HEK293 (cell line): Measurements from ENCODE around the gene ARHGEF28.

Experiments
- GFI1B ChIP-seq: fragments of 450-650 bp; formaldehyde crosslinking; IDR thresholded peaks from 2 replicates; pipeline ENCODE4 v1.5.1; 2016; ENCODE audit warnings: missing biosample characterization, missing genetic modification characterization
- HIC1 ChIP-seq: fragments of 450-650 bp; formaldehyde crosslinking; IDR thresholded peaks from 2 replicates; pipeline ENCODE4 v1.5.1; 2016; ENCODE audit warnings: missing biosample characterization, missing genetic modification characterization
- KLF17 ChIP-seq: fragments of 450-650 bp; formaldehyde crosslinking; IDR thresholded peaks from 2 replicates; pipeline ENCODE4 v1.5.1; 2016; ENCODE audit warnings: missing biosample characterization, missing genetic modification characterization
- KLF8 ChIP-seq: fragments of 450-650 bp; formaldehyde crosslinking; IDR thresholded peaks from 2 replicates; pipeline ENCODE4 v1.5.1; 2016; ENCODE audit warnings: missing biosample characterization, missing genetic modification characterization
- PRDM10 ChIP-seq: fragments of 450-650 bp; formaldehyde crosslinking; IDR thresholded peaks from 2 replicates; pipeline ENCODE4 v1.5.1; 2016; ENCODE audit warnings: missing biosample characterization, missing genetic modification characterization
- TRIM28 ChIP-seq: IDR thresholded peaks from 2 replicates; pipeline ENCODE4 v1.6.1; 2011; ENCODE audit warnings: low read length, control low read depth, borderline replicate concordance
- WT1 ChIP-seq: fragments of 450-650 bp; formaldehyde crosslinking; IDR thresholded peaks from 2 replicates; pipeline ENCODE4 v1.5.1; 2016; ENCODE audit warnings: missing biosample characterization, missing genetic modification characterization
- ZBTB11 ChIP-seq: fragments of 450-650 bp; formaldehyde crosslinking; conservative IDR thresholded peaks from 2 replicates; pipeline ENCODE4 v1.5.1; 2016; ENCODE audit warnings: low read depth, missing biosample characterization, missing genetic modification characterization
- ZBTB6 ChIP-seq: fragments of 450-650 bp; formaldehyde crosslinking; IDR thresholded peaks from 2 replicates; pipeline ENCODE4 v1.5.1; 2017; ENCODE audit warnings: missing biosample characterization, missing genetic modification characterization
- ZEB2 ChIP-seq: fragments of 450-650 bp; formaldehyde crosslinking; IDR thresholded peaks from 2 replicates; pipeline ENCODE4 v1.5.1; 2016; ENCODE audit warnings: missing biosample characterization, missing genetic modification characterization
- ZNF202 ChIP-seq: fragments of 450-650 bp; formaldehyde crosslinking; IDR thresholded peaks from 2 replicates; pipeline ENCODE4 v1.5.1; 2016; ENCODE audit warnings: missing biosample characterization, missing genetic modification characterization, borderline replicate concordance
- ZNF221 ChIP-seq: fragments of 450-650 bp; formaldehyde crosslinking; IDR thresholded peaks from 2 replicates; pipeline ENCODE4 v1.5.1; 2017; ENCODE audit warnings: missing biosample characterization, missing genetic modification characterization, borderline replicate concordance
- ZNF274 ChIP-seq, 2 experiments: fragments of 200-500 bp in 1 of 2; fragments of 450-650 bp in 1 of 2; sonication (Bioruptor generic) in 1 of 2; formaldehyde crosslinking in 1 of 2; IDR thresholded peaks; 2 replicates each; pipeline versions ENCODE4 v1.5.1 to v1.6.1; 2014 to 2016; ENCODE audit warnings: borderline replicate concordance in 1 of 2, inconsistent platforms in 1 of 2, low read length in 1 of 2, missing biosample characterization in 1 of 2, missing genetic modification characterization in 1 of 2
- ZNF324 ChIP-seq: fragments of 450-650 bp; formaldehyde crosslinking; IDR thresholded peaks from 2 replicates; pipeline ENCODE4 v1.5.1; 2016; ENCODE audit warnings: missing biosample characterization, missing genetic modification characterization
- ZNF335 ChIP-seq: fragments of 450-650 bp; formaldehyde crosslinking; conservative IDR thresholded peaks from 2 replicates; pipeline ENCODE4 v1.5.1; 2016; ENCODE audit warnings: missing biosample characterization, missing genetic modification characterization
- ZNF398 ChIP-seq: fragments of 450-650 bp; formaldehyde crosslinking; IDR thresholded peaks from 2 replicates; pipeline ENCODE4 v1.5.1; 2017; ENCODE audit warnings: missing biosample characterization, missing genetic modification characterization
- ZNF423 ChIP-seq: fragments of 450-650 bp; formaldehyde crosslinking; IDR thresholded peaks from 2 replicates; pipeline ENCODE4 v1.5.1; 2016; ENCODE audit warnings: missing biosample characterization, missing genetic modification characterization
- ZNF776 ChIP-seq: fragments of 450-650 bp; formaldehyde crosslinking; IDR thresholded peaks from 2 replicates; pipeline ENCODE4 v1.5.0; 2017; ENCODE audit warnings: missing biosample characterization, missing genetic modification characterization, borderline replicate concordance
- ZNF792 ChIP-seq: fragments of 450-650 bp; formaldehyde crosslinking; IDR thresholded peaks from 2 replicates; pipeline ENCODE4 v1.5.1; 2016; ENCODE audit warnings: missing biosample characterization, missing genetic modification characterization
- ZSCAN23 ChIP-seq: fragments of 450-650 bp; formaldehyde crosslinking; IDR thresholded peaks from 2 replicates; pipeline ENCODE4 v1.5.1; 2016; ENCODE audit warnings: missing biosample characterization, missing genetic modification characterization
- ZXDB ChIP-seq: fragments of 450-650 bp; formaldehyde crosslinking; IDR thresholded peaks from 2 replicates; pipeline ENCODE4 v1.5.1; 2016; ENCODE audit warnings: missing biosample characterization, missing genetic modification characterization
- TF ChIP-seq, protein P1 (sequence below): fragments of 450-650 bp; formaldehyde crosslinking; IDR thresholded peaks from 2 replicates; pipeline ENCODE4 v1.5.1; 2016; ENCODE audit warnings: missing biosample characterization, missing genetic modification characterization

Gene ARHGEF28

GRCh38 chr5:73625944-73626811 lies at the start of gene ARHGEF28 (continued):
- TF ChIP-seq, protein P1, sequence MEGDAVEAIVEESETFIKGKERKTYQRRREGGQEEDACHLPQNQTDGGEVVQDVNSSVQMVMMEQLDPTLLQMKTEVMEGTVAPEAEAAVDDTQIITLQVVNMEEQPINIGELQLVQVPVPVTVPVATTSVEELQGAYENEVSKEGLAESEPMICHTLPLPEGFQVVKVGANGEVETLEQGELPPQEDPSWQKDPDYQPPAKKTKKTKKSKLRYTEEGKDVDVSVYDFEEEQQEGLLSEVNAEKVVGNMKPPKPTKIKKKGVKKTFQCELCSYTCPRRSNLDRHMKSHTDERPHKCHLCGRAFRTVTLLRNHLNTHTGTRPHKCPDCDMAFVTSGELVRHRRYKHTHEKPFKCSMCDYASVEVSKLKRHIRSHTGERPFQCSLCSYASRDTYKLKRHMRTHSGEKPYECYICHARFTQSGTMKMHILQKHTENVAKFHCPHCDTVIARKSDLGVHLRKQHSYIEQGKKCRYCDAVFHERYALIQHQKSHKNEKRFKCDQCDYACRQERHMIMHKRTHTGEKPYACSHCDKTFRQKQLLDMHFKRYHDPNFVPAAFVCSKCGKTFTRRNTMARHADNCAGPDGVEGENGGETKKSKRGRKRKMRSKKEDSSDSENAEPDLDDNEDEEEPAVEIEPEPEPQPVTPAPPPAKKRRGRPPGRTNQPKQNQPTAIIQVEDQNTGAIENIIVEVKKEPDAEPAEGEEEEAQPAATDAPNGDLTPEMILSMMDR (tag by site-specific recombination), result peak; percentile 70
- TF ChIP-seq ZNF423 (tag by site-specific recombination), result peak; percentile 83
- peak; percentile 69; the same call in 1 of the 2 replicates for TF ChIP-seq KLF8 (tag by site-specific recombination)
- no peak for TF ChIP-seq ZNF274 (IDR thresholded peaks at IDR 0.05; ENCODE audit: low read length)
- no peak for TF ChIP-seq ZNF274 (tag by site-specific recombination; IDR thresholded peaks at IDR 0.05; ENCODE audit: borderline replicate concordance)
- no peak for TF ChIP-seq ZNF202
- peak; percentile 72 for TF ChIP-seq ZNF398 (tag by site-specific recombination)
- no peak for TF ChIP-seq ZSCAN23 (tag by site-specific recombination)
- TF ChIP-seq PRDM10, result peak; percentile 57
- TF ChIP-seq KLF17 (tag by site-specific recombination), result peak; percentile 79
- no peak for TF ChIP-seq GFI1B (tag by site-specific recombination)
- TF ChIP-seq ZEB2 (tag by site-specific recombination), result peak; percentile 80; the same call in 1 of the 2 replicates
- peak; percentile 67; the same call in 1 of the 2 replicates for TF ChIP-seq ZBTB6 (tag by site-specific recombination)
- TF ChIP-seq ZBTB11, result peak; percentile 50
- TF ChIP-seq TRIM28, result 0 out of 2 replicates have a peak, but pooled peaks have one; percentile 25
- 0 out of 2 replicates have a peak, but pooled peaks have one; percentile 51 for TF ChIP-seq ZNF324
- no peak for TF ChIP-seq ZNF221 (tag by site-specific recombination)
- TF ChIP-seq ZXDB (tag by site-specific recombination), result peak; percentile 69
- peak; percentile 63 for TF ChIP-seq ZNF335 (tag by site-specific recombination)
- TF ChIP-seq ZNF792 (tag by site-specific recombination), result no peak
- TF ChIP-seq HIC1, result peak; percentile 61; the same call in 1 of the 2 replicates
- TF ChIP-seq WT1 (tag by site-specific recombination), result peak; percentile 61
- no peak for TF ChIP-seq ZNF776 (tag by site-specific recombination)
